ENCODE results near the gene TBC1D22A.

The TBC1D22A gene

GRCh38 chr22:46942799-46943785 is 180.6 kb downstream of the TBC1D22A start:
- TF ChIP-seq, protein P1, sequence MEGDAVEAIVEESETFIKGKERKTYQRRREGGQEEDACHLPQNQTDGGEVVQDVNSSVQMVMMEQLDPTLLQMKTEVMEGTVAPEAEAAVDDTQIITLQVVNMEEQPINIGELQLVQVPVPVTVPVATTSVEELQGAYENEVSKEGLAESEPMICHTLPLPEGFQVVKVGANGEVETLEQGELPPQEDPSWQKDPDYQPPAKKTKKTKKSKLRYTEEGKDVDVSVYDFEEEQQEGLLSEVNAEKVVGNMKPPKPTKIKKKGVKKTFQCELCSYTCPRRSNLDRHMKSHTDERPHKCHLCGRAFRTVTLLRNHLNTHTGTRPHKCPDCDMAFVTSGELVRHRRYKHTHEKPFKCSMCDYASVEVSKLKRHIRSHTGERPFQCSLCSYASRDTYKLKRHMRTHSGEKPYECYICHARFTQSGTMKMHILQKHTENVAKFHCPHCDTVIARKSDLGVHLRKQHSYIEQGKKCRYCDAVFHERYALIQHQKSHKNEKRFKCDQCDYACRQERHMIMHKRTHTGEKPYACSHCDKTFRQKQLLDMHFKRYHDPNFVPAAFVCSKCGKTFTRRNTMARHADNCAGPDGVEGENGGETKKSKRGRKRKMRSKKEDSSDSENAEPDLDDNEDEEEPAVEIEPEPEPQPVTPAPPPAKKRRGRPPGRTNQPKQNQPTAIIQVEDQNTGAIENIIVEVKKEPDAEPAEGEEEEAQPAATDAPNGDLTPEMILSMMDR (IDR thresholded peaks at IDR 0.05), result no peak

DNA sequence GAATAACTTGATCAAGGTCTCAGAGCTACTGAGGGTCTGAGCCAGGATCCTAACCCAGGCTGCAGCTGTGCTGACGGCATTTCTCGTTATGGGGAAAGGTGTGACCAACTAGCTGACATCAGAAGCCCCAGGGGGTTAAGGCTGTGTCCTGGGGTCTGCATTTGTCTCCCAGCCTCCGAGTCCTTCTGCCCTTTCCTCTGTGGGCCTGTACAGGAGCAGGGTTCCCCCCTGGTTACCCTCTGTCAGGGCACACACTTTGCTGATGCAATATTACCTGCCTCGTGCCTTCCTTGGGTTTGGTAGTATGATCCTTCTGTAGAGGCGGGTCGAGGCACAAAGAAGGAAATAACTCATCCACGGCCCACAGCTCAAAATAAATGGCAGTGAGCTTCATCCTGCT is 183.0 kb downstream of the TBC1D22A start:
- TF ChIP-seq, protein P1 (IDR thresholded peaks at IDR 0.05), result no peak

- TF ChIP-seq, protein P1 (IDR thresholded peaks at IDR 0.05), result no peak
Observed at GRCh38 chr22:46946383-46946962, 184.0 kb downstream of the TBC1D22A start.

DNA sequence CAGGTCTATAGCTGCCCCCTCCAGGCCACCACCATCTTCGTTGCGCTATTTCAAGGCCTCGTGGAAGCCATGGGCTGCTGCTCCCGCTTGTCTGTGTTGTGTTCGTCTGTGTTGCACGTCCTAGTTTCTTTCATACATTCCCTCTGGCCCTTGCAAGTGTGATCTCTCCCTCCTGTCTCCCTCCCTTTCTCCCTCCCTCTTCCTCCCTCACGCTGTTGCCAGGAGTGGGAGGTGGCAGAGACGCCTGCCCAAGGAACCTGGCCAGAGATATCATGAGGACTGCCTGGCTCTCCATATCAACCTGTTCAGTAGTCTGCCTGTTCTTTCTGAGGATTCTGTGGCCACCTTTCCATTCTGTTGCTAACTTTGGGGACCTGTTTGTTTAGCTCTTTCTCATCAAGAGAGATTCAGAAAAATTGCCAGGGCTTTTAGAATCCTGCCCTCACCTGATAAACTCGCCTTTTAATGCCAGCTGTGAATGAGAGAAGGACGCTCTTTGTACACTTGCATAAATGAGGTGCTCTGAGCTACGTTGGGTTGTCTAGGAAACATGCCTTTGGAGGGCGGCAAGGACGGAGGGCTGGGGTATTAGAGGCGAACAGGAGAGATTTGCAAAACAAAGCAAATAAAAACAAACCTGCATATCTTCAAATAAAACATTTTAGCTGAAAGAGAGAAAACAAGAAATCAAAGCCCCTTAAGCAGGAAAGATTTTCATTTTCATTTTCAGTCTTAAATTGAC is 185.2 kb downstream of the TBC1D22A start:
- TF ChIP-seq, protein P1 (IDR thresholded peaks at IDR 0.05), result no peak

GRCh38 chr22:46948411-46949144 is 186.1 kb downstream of the TBC1D22A start:
- TF ChIP-seq, protein P1 (IDR thresholded peaks at IDR 0.05), result no peak

DNA sequence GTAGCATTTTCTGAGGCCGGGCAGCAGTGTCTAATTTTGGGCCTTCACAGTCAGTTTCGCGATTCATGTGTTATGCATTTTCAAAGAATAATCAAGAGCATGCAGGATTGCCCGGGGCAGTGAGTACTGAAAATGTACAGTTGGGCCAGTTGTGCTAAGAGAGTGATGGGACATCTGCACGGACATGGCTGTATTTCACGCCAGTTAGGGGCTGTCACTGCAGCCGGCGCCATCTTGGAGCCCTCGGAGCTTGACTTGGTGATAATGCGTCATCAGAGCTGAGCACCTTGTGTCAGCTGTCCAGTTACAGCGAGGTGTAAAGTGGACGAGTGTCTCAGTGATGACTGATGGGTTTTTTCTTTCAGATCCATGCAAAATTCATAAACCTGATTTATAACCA is 188.9 kb downstream of the TBC1D22A start:
- TF ChIP-seq, protein P1 (IDR thresholded peaks at IDR 0.05), result no peak

- TF ChIP-seq, protein P1 (IDR thresholded peaks at IDR 0.05), result no peak
Observed at GRCh38 chr22:46951973-46952372, 189.5 kb downstream of the TBC1D22A start.
